K562 (cell line): ENCODE measurements around the gene ADAMTSL2. TPM values are rescaled to one million over a fixed set of nuclear protein-coding genes. Genes with fewer than 3 reads are reported as not detected.

Experiments
- ATAC-seq: fragments of 200-7000 bp; cut with Tn5 transposase; 3 replicates; pipeline ENCODE4 v1.9.1; 2020; ENCODE audit warnings: moderate library complexity
- BruUV-seq: library from RNA; stranded (reverse); fragments of 400-500 nt; replicated peaks from 2 replicates; lab custom pipeline; 2021; lab: Mats Ljungman, UMichigan
- CTCF ChIA-PET: fragments of 300-600 bp; formaldehyde crosslinking; extraction: SDS; loops from one replicate; lab custom pipeline; 2021; ENCODE audit warnings: low intra/inter-chr PET ratio; lab: Yijun Ruan, JAX
- POLR2A ChIA-PET: fragments of 300-600, 350-650 bp; sonication (Branson Sonifier 250); formaldehyde crosslinking; extraction: SDS; loops from one replicate; lab custom pipeline; 2021; ENCODE audit warnings: antibody characterized with exemption, inconsistent platforms; lab: Yijun Ruan, JAX
- DNase-seq, 4 experiments: peaks; one replicate each; pipeline versions ENCODE4 v3.0.0 to v3.0.0-alpha.2; 2011 to 2018; ENCODE audit warnings: low spot score in 3 of 4, mixed read lengths in 3 of 4; ENCODE audit errors: extremely low read depth in 1 of 4
- FAIRE-seq: peaks from 2 replicates; lab custom pipeline; 2011; peaks lifted over from hg19 to GRCh38; lab: Jason Lieb, UNC
- H2AFZ ChIP-seq: 2 replicates; pipeline ENCODE4 v1.6.0; 2011; ENCODE audit warnings: low read depth, low read length, control low read depth, inconsistent platforms
- H3K27ac ChIP-seq: fragments of 200-600 bp; 3 replicates; pipeline ENCODE4 v1.8.0; 2011; ENCODE audit warnings: low read depth, mild to moderate bottlenecking, control low read depth, inconsistent platforms, low read length, moderate library complexity, mixed read lengths; ENCODE audit errors: extremely low read depth
- H3K27me3 ChIP-seq, 2 experiments: fragments of 300-600 bp in 1 of 2; 2 replicates in 1 of 2; 3 replicates in 1 of 2; pipeline versions ENCODE4 v1.6.0 to v1.8.0; 2011; ENCODE audit warnings: inconsistent platforms in 2 of 2, low read length in 2 of 2, mild to moderate bottlenecking in 1 of 2, mixed read lengths in 1 of 2, moderate library complexity in 1 of 2; ENCODE audit not compliant: control insufficient read depth in 2 of 2, insufficient read depth in 2 of 2
- H3K36me3 ChIP-seq: fragments of 300-600 bp; 3 replicates; pipeline ENCODE4 v1.8.0; 2011; ENCODE audit warnings: mild to moderate bottlenecking, low read length, inconsistent platforms; ENCODE audit not compliant: control insufficient read depth, insufficient read depth
- H3K4me1 ChIP-seq, 2 experiments: fragments of 200-600 bp in 1 of 2; replicated peaks in 1 of 2; 2 replicates in 1 of 2; 3 replicates in 1 of 2; pipeline versions ENCODE4 v1.5.1 to v1.8.0; 2011; ENCODE audit warnings: inconsistent platforms in 2 of 2, low read length in 2 of 2, mild to moderate bottlenecking in 1 of 2, mixed read lengths in 1 of 2, moderate library complexity in 1 of 2; ENCODE audit not compliant: control insufficient read depth in 2 of 2, insufficient read depth in 2 of 2
- H3K4me2 ChIP-seq: 2 replicates; pipeline ENCODE4 v1.6.1; 2011; ENCODE audit warnings: low read length, control low read depth, inconsistent platforms, mixed read lengths; ENCODE audit not compliant: insufficient read depth
- H3K4me3 ChIP-seq: fragments of 200-600 bp; sonication (generic), shearing (Covaris generic); 2 replicates; pipeline ENCODE4 v1.5.1; 2016; ENCODE audit warnings: control low read depth, inconsistent platforms
- H3K79me2 ChIP-seq: fragments of 200-600 bp; 3 replicates; pipeline ENCODE4 v1.8.0; 2011; ENCODE audit warnings: low read length, inconsistent platforms; ENCODE audit not compliant: control insufficient read depth, insufficient read depth
- H3K9ac ChIP-seq, 2 experiments: 2 replicates each; pipeline versions ENCODE4 v1.6.0 to v1.6.1; 2011; ENCODE audit warnings: low read depth in 2 of 2, low read length in 2 of 2, control low read depth in 1 of 2, inconsistent platforms in 1 of 2, mild to moderate bottlenecking in 1 of 2, mixed read lengths in 1 of 2; ENCODE audit not compliant: insufficient read depth in 1 of 2
- H3K9me1 ChIP-seq: one replicate; pipeline ENCODE4 v1.6.0; 2011; ENCODE audit warnings: inconsistent platforms, mild to moderate bottlenecking, low read length, moderate library complexity; ENCODE audit not compliant: control insufficient read depth, insufficient read depth
- H3K9me3 ChIP-seq: replicated peaks from 2 replicates; pipeline ENCODE4 v1.5.1; 2011; ENCODE audit warnings: low read depth, low read length, inconsistent platforms; ENCODE audit not compliant: control insufficient read depth, insufficient read depth
- H4K20me1 ChIP-seq: replicated peaks from 2 replicates; pipeline ENCODE4 v1.6.1; 2011; ENCODE audit warnings: low read length, inconsistent platforms, mixed read lengths; ENCODE audit not compliant: control insufficient read depth, insufficient read depth
- BRF1 ChIP-seq: IDR thresholded peaks from 3 replicates; pipeline ENCODE4 v1.6.1; 2011; ENCODE audit warnings: borderline replicate concordance, mild to moderate bottlenecking; ENCODE audit not compliant: insufficient read length; ENCODE audit errors: extremely low read depth
- CCNT2 ChIP-seq: IDR thresholded peaks from 2 replicates; pipeline ENCODE4 v1.6.1; 2011; ENCODE audit warnings: borderline replicate concordance, low read depth, mild to moderate bottlenecking, moderate library complexity, mixed read lengths, low read length; ENCODE audit not compliant: insufficient read length; ENCODE audit errors: extremely low read depth
- CEBPZ ChIP-seq: fragments of 150-350 bp; IDR thresholded peaks from 2 replicates; pipeline ENCODE4 v1.6.1; 2014; ENCODE audit warnings: low read depth, mild to moderate bottlenecking, low read length, borderline replicate concordance
- CXXC5 ChIP-seq: fragments of 250-450 bp; sonication (Bioruptor Pico); IDR thresholded peaks from 2 replicates; pipeline ENCODE4 v1.8.0; 2022; ENCODE audit warnings: inconsistent platforms, mild to moderate bottlenecking, moderate library complexity
- DLX4 ChIP-seq: fragments of 250-450 bp; sonication (Bioruptor Pico); IDR thresholded peaks from 2 replicates; pipeline ENCODE4 v1.6.1; 2021; ENCODE audit warnings: mild to moderate bottlenecking
- ERF ChIP-seq: fragments of 450-650 bp; formaldehyde crosslinking; IDR thresholded peaks from 2 replicates; pipeline ENCODE4 v1.4.0; 2020; ENCODE audit warnings: mild to moderate bottlenecking, mixed read lengths
- JUNB ChIP-seq: fragments of 450-650 bp; formaldehyde crosslinking; conservative IDR thresholded peaks from 2 replicates; pipeline ENCODE4 v1.4.0; 2020; ENCODE audit warnings: mild to moderate bottlenecking
- MAFF ChIP-seq: IDR thresholded peaks from 2 replicates; pipeline ENCODE4 v1.6.1; 2012; ENCODE audit warnings: low read length, improper control_type of control experiment
- USF2 ChIP-seq: sonication (generic); formaldehyde crosslinking; IDR thresholded peaks from 2 replicates; pipeline ENCODE4 v1.5.0; 2020; ENCODE audit warnings: missing genetic modification reagents
- ZNF134 ChIP-seq: fragments of 250-450 bp; sonication (Bioruptor Pico); conservative IDR thresholded peaks from 2 replicates; pipeline ENCODE4 v1.4.0; 2020
- ZNF41 ChIP-seq: fragments of 250-450 bp; sonication (Bioruptor Pico); conservative IDR thresholded peaks from 2 replicates; pipeline ENCODE4 v1.4.0; 2020; ENCODE audit warnings: mild to moderate bottlenecking
- ZNF445 ChIP-seq: fragments of 250-450 bp; sonication (Bioruptor Pico); IDR thresholded peaks from 2 replicates; pipeline ENCODE4 v1.4.0; 2020; ENCODE audit warnings: low read depth, mild to moderate bottlenecking, moderate library complexity
- ZNF583 ChIP-seq: fragments of 250-450 bp; sonication (Bioruptor Pico); IDR thresholded peaks from 2 replicates; pipeline ENCODE4 v1.4.0; 2020
- WGBS: fragments of 100-300 bp; shearing (Covaris generic); methylation state at CpG from one replicate; pipeline ENCODE4 v1.1.6; 2016; ENCODE audit warnings: low coverage, mixed read lengths; ENCODE audit not compliant: insufficient coverage; ENCODE audit errors: missing lambda C conversion rate; 5-methylcytosine and 5-hydroxymethylcytosine counted together
- in situ Hi-C: fragments of 300-500 bp; cut with MboI; formaldehyde crosslinking; loops from 4 replicates; pipeline ENCODE4 v1.15.0; 2018; ENCODE audit warnings: inconsistent platforms, mixed read lengths
- intact Hi-C: fragments of 100-400 bp; cut with micrococcal nuclease; formaldehyde crosslinking; loops from 2 replicates; pipeline ENCODE4 v1.14.2; 2022
- polyA plus RNA-seq, 8 experiments: library from polyadenylated mRNA; depleted of rRNA in 4 of 8; stranded (reverse) in 5 of 8; unstranded in 3 of 8; fragments of >200 nt; fragmentation: Nextera tagmentation in 2 of 8; fragmentation: Illumina TruSeq in 1 of 8; extraction: Ambion mirVana in 2 of 8; extraction: Trizol in 1 of 8; gene quantifications; 2 replicates each; pipeline versions ENCODE4 v1.2.1 to v1.2.3, GENCODE V29; 2011 to 2014; ENCODE audit warnings: inconsistent platforms in 1 of 8, missing spikeins in 1 of 8
- total RNA-seq, 7 experiments: library from RNA; depleted of rRNA in 6 of 7; stranded (reverse); fragments of >200 nt in 6 of 7; fragmentation: Illumina TruSeq in 2 of 7; extraction: Trizol in 2 of 7; gene quantifications; 2 replicates each; pipeline versions ENCODE4 v1.2.1 to v1.2.3, GENCODE V29; 2011 to 2021; ENCODE audit warnings: low replicate concordance in 1 of 7
- TF ChIP-seq, protein P1 (sequence below): fragments of 200-800 bp; sonication (Bioruptor generic); IDR thresholded peaks from 2 replicates; pipeline ENCODE4 v1.6.1; 2016; ENCODE audit warnings: missing genetic modification characterization, missing compliant biosample characterization

ADAMTSL2 gene
- total and polyA plus RNA-seq, 9 of the 15 experiments (the other 6 are each of a cell fraction or from before 2014, with no cell fraction given): 0.04 TPM; not detected in 8

DNA sequence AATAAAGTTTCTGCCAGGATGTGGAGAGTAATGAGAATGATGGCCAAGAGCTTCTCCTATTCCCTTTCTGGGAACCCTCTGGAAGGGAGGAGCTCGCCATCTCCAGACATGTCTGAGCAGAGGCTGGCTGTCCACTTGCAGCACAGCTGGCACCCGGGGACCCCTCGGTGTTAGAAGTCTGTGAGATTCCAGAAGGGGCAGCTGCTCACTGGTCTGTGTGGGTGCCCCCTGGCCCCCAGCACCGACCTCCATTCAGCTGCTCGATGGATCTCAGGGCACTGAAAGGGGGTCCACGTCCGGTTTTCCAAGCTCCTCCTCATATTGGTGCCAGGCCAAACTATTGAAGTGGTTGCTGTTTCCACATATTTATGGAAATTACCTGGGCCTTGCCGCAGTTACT is 78.3 kb downstream of the ADAMTSL2 start:
- H3K27ac ChIP-seq: no peak overlapping the region
- no peaks in the 10 kb centered on the region for H3K36me3 ChIP-seq
- DNase-seq (no peak), FAIRE-seq (no peak), ATAC-seq (no peak)
- no peak overlapping the region for H3K9ac ChIP-seq
- intact Hi-C loops: no loop called here
- H3K4me2 ChIP-seq: no peak overlapping the region
- H3K9me3 ChIP-seq: no peaks in the 10 kb centered on the region
- peaks cover 11 to 51% of the 10 kb centered on the region in 2 experiments; a peak in 4 of 5 replicates for H3K27me3 ChIP-seq
- peaks cover 26% of the 10 kb centered on the region for H4K20me1 ChIP-seq
- no peaks in the 10 kb centered on the region for H3K9me1 ChIP-seq
- H3K4me3 ChIP-seq: no peak overlapping the region
- no TSS peak for BruUV-seq
- in situ Hi-C loops: no loop called here
- H2AFZ ChIP-seq: no peak overlapping the region
- H3K4me1 ChIP-seq: peaks cover 0 to 9% of the 10 kb centered on the region in 2 experiments; a peak in 2 of 5 replicates
- CTCF ChIA-PET: no interaction called here
- WGBS: 0% methylated on average over 8 of the region's 8 CpGs
- no peaks in the 10 kb centered on the region for H3K79me2 ChIP-seq
- POLR2A ChIA-PET: no interaction called here
- TF ChIP-seq MAFF: no peak
- TF ChIP-seq ZNF445: no peak
- no peak for TF ChIP-seq ERF (CRISPR knock-in tag)
- no peak for TF ChIP-seq CEBPZ
- TF ChIP-seq ZNF583 (CRISPR knock-in tag): no peak
- TF ChIP-seq ZNF41 (CRISPR knock-in tag): no peak
- TF ChIP-seq, protein P1, sequence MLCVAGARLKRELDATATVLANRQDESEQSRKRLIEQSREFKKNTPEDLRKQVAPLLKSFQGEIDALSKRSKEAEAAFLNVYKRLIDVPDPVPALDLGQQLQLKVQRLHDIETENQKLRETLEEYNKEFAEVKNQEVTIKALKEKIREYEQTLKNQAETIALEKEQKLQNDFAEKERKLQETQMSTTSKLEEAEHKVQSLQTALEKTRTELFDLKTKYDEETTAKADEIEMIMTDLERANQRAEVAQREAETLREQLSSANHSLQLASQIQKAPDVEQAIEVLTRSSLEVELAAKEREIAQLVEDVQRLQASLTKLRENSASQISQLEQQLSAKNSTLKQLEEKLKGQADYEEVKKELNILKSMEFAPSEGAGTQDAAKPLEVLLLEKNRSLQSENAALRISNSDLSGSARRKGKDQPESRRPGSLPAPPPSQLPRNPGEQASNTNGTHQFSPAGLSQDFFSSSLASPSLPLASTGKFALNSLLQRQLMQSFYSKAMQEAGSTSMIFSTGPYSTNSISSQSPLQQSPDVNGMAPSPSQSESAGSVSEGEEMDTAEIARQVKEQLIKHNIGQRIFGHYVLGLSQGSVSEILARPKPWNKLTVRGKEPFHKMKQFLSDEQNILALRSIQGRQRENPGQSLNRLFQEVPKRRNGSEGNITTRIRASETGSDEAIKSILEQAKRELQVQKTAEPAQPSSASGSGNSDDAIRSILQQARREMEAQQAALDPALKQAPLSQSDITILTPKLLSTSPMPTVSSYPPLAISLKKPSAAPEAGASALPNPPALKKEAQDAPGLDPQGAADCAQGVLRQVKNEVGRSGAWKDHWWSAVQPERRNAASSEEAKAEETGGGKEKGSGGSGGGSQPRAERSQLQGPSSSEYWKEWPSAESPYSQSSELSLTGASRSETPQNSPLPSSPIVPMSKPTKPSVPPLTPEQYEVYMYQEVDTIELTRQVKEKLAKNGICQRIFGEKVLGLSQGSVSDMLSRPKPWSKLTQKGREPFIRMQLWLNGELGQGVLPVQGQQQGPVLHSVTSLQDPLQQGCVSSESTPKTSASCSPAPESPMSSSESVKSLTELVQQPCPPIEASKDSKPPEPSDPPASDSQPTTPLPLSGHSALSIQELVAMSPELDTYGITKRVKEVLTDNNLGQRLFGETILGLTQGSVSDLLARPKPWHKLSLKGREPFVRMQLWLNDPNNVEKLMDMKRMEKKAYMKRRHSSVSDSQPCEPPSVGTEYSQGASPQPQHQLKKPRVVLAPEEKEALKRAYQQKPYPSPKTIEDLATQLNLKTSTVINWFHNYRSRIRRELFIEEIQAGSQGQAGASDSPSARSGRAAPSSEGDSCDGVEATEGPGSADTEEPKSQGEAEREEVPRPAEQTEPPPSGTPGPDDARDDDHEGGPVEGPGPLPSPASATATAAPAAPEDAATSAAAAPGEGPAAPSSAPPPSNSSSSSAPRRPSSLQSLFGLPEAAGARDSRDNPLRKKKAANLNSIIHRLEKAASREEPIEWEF (CRISPR knock-in tag): no peak
- no peak for TF ChIP-seq USF2 (CRISPR knock-in tag)
- TF ChIP-seq JUNB (CRISPR knock-in tag): no peak
- TF ChIP-seq ZNF134 (CRISPR knock-in tag): no peak
- no peak for TF ChIP-seq CCNT2
- no peak for TF ChIP-seq CXXC5 (CRISPR knock-in tag)
- no peak for TF ChIP-seq DLX4 (CRISPR knock-in tag)
- no peak for TF ChIP-seq BRF1
